GM12878 (cell line): ENCODE data around the gene SEMA4D.

Source experiments
- CHD4 ChIP-seq: fragments of 200-600 bp; sonication (generic); IDR thresholded peaks from 2 replicates; pipeline ENCODE4 v1.6.1; 2016; ENCODE audit warnings: mild to moderate bottlenecking
- HCFC1 ChIP-seq: fragments of 150-350 bp; IDR thresholded peaks from 2 replicates; pipeline ENCODE4 v1.6.1; 2014; ENCODE audit warnings: low read length
- REST ChIP-seq: IDR thresholded peaks from 2 replicates; pipeline ENCODE4 v1.6.1; 2012; ENCODE audit warnings: mild to moderate bottlenecking, low read depth, low read length
- SMC3 ChIP-seq: IDR thresholded peaks from 2 replicates; pipeline ENCODE4 v1.6.1; 2011; ENCODE audit warnings: low read length, improper control_type of control experiment, borderline replicate concordance
- TCF3 ChIP-seq: IDR thresholded peaks from 2 replicates; pipeline ENCODE4 v1.6.1; 2012; ENCODE audit warnings: low read depth, mild to moderate bottlenecking, low read length, borderline replicate concordance; ENCODE audit not compliant: insufficient read depth
- YY1 ChIP-seq: IDR thresholded peaks from 2 replicates; pipeline ENCODE4 v1.6.1; 2011; ENCODE audit warnings: low read depth, mild to moderate bottlenecking, low read length
- TF ChIP-seq, protein P1 (sequence below), 3 experiments: IDR thresholded peaks in 2 of 3; conservative IDR thresholded peaks in 1 of 3; 2 replicates each; pipeline ENCODE4 v1.5.1; 2011; ENCODE audit warnings: low read depth in 3 of 3, low read length in 3 of 3, mild to moderate bottlenecking in 3 of 3, control low read depth in 2 of 3, moderate library complexity in 2 of 3, inconsistent platforms in 1 of 3, mixed read lengths in 1 of 3; ENCODE audit not compliant: control insufficient read depth in 2 of 3, insufficient read depth in 1 of 3; ENCODE audit errors: extremely low read depth in 1 of 3

GRCh38 chr9:89410022-89410421 lies 87.9 kb downstream of the SEMA4D start:
- TF ChIP-seq REST (no peak), YY1 (no peak), TCF3 (no peak), SMC3 (no peak), HCFC1 (no peak), CHD4 (no peak)
- TF ChIP-seq, protein P1, sequence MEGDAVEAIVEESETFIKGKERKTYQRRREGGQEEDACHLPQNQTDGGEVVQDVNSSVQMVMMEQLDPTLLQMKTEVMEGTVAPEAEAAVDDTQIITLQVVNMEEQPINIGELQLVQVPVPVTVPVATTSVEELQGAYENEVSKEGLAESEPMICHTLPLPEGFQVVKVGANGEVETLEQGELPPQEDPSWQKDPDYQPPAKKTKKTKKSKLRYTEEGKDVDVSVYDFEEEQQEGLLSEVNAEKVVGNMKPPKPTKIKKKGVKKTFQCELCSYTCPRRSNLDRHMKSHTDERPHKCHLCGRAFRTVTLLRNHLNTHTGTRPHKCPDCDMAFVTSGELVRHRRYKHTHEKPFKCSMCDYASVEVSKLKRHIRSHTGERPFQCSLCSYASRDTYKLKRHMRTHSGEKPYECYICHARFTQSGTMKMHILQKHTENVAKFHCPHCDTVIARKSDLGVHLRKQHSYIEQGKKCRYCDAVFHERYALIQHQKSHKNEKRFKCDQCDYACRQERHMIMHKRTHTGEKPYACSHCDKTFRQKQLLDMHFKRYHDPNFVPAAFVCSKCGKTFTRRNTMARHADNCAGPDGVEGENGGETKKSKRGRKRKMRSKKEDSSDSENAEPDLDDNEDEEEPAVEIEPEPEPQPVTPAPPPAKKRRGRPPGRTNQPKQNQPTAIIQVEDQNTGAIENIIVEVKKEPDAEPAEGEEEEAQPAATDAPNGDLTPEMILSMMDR (IDR thresholded peaks at IDR 0.05 in 2 of 3, conservative IDR thresholded peaks at IDR 0.05 in 1 of 3; ENCODE audit: control insufficient read depth in 2 of 3, extremely low read depth in 1 of 3, insufficient read depth in 1 of 3, low read depth in 3 of 3, low read length in 3 of 3): no peak
